GM12878 (cell line): Measurements from ENCODE around the gene MBOAT1.

Experiments
- CTCF ChIP-seq, 3 experiments: IDR thresholded peaks in 2 of 3; conservative IDR thresholded peaks in 1 of 3; 2 replicates each; pipeline ENCODE4 v1.5.1; 2011; ENCODE audit warnings: low read depth in 3 of 3, low read length in 3 of 3, mild to moderate bottlenecking in 3 of 3, control low read depth in 2 of 3, moderate library complexity in 2 of 3, inconsistent platforms in 1 of 3, mixed read lengths in 1 of 3; ENCODE audit not compliant: control insufficient read depth in 2 of 3, insufficient read depth in 1 of 3; ENCODE audit errors: extremely low read depth in 1 of 3
- E2F4 ChIP-seq: IDR thresholded peaks from 2 replicates; pipeline ENCODE4 v1.6.1; 2012; ENCODE audit warnings: low read depth, low read length, improper control_type of control experiment
- MAX ChIP-seq: IDR thresholded peaks from 2 replicates; pipeline ENCODE4 v1.6.1; 2012; ENCODE audit warnings: low read depth, low read length, improper control_type of control experiment
- POLR2AphosphoS5 ChIP-seq: IDR thresholded peaks from 2 replicates; pipeline ENCODE4 v1.6.1; 2011; ENCODE audit warnings: mild to moderate bottlenecking, low read length, inconsistent platforms
- TARDBP ChIP-seq: IDR thresholded peaks from 2 replicates; pipeline ENCODE4 v1.6.1; 2016; ENCODE audit warnings: borderline replicate concordance

- no peak for TF ChIP-seq CTCF (IDR thresholded peaks at IDR 0.05 in 2 of 3, conservative IDR thresholded peaks at IDR 0.05 in 1 of 3; ENCODE audit: control insufficient read depth in 2 of 3, extremely low read depth in 1 of 3, insufficient read depth in 1 of 3, low read depth in 3 of 3, low read length in 3 of 3)
- no peak for TF ChIP-seq E2F4
- no peak for TF ChIP-seq MAX
- TF ChIP-seq TARDBP = no peak
- no peak for TF ChIP-seq POLR2AphosphoS5
Measured at GRCh38 chr6:20117474-20117873, 94.8 kb downstream of the MBOAT1 start.
